ENCODE data around the gene MEIS1. TPM values are rescaled to one million over a fixed set of nuclear protein-coding genes. Genes with fewer than 3 reads are reported as not detected.

Gene MEIS1
- total RNA-seq, 1 experiment from 2014 or later: 4.1 TPM

GRCh38 chr2:66570471-66570870, 135.5 kb downstream of the MEIS1 start:
- no peak overlapping the region for H2AFZ ChIP-seq (ENCODE audit: low read length)
- H3K36me3 ChIP-seq (ENCODE audit: low read depth, low read length): no peaks in the 10 kb centered on the region
- no peak overlapping the region for H3K4me3 ChIP-seq (ENCODE audit: low read length)
- H3K79me2 ChIP-seq (ENCODE audit: low read length): no peaks in the 10 kb centered on the region
- ChIA-PET CTCF (interaction anchor here (1.5 kb wide), 1 partner anchor 141 kb away, joined by 4 read pairs; no protein-coding TSS in a partner anchor), POLR2A (ENCODE audit: unreplicated experiment) (no interaction called here)
- no peaks in the 10 kb centered on the region for H4K20me1 ChIP-seq (ENCODE audit: low read length)
- H3K9me3 ChIP-seq (ENCODE audit: low read length): no peaks in the 10 kb centered on the region
- H3K4me2 ChIP-seq (ENCODE audit: low read length): no peak overlapping the region
- intact Hi-C loops (cut with micrococcal nuclease): loop anchor here (10.0 kb wide), 3 partner anchors 654 to 926 kb away; no protein-coding TSS in a partner anchor
- no TSS peak for BruUV-seq (replicated peaks)
- H3K4me1 ChIP-seq (ENCODE audit: insufficient read depth, low read length): no peaks in the 10 kb centered on the region
- no peaks in the 10 kb centered on the region for H3F3A ChIP-seq (ENCODE audit: low read length, unreplicated experiment)
- TF ChIP-seq EZH2 (IDR thresholded peaks at IDR 0.05; ENCODE audit: low read length, unreplicated experiment): no peak
- no peak for TF ChIP-seq EZH2phosphoT487 (IDR thresholded peaks at IDR 0.05; ENCODE audit: borderline replicate concordance, low read length)
- TF ChIP-seq, protein P1, sequence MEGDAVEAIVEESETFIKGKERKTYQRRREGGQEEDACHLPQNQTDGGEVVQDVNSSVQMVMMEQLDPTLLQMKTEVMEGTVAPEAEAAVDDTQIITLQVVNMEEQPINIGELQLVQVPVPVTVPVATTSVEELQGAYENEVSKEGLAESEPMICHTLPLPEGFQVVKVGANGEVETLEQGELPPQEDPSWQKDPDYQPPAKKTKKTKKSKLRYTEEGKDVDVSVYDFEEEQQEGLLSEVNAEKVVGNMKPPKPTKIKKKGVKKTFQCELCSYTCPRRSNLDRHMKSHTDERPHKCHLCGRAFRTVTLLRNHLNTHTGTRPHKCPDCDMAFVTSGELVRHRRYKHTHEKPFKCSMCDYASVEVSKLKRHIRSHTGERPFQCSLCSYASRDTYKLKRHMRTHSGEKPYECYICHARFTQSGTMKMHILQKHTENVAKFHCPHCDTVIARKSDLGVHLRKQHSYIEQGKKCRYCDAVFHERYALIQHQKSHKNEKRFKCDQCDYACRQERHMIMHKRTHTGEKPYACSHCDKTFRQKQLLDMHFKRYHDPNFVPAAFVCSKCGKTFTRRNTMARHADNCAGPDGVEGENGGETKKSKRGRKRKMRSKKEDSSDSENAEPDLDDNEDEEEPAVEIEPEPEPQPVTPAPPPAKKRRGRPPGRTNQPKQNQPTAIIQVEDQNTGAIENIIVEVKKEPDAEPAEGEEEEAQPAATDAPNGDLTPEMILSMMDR (conservative IDR thresholded peaks at IDR 0.05; ENCODE audit: low read depth, low read length): no peak
- DNase-seq (no peak), ATAC-seq (no peak)
- H3K9ac ChIP-seq (ENCODE audit: low read length): no peak overlapping the region
- H3K9me2 ChIP-seq (replicated peaks; ENCODE audit: low read length): no peaks in the 10 kb centered on the region
- no peak overlapping the region for H3K27ac ChIP-seq (ENCODE audit: low read length)
- H3K27me3 ChIP-seq (ENCODE audit: low read length): no peaks in the 10 kb centered on the region

DNA sequence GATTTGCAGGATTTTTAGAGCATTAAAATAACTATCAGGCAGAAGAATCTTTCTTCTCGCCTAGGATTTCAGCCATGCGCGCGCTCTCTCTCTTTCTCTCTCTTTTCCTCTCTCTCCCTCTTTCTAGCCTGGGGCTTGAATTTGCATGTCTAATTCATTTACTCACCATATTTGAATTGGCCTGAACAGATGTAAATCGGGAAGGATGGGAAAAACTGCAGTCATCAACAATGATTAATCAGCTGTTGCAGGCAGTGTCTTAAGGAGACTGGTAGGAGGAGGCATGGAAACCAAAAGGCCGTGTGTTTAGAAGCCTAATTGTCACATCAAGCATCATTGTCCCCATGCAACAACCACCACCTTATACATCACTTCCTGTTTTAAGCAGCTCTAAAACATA, 137.0 kb downstream of the MEIS1 start:
- H3F3A ChIP-seq (ENCODE audit: low read length, unreplicated experiment): no peaks in the 10 kb centered on the region
- no peaks in the 10 kb centered on the region for H3K36me3 ChIP-seq (ENCODE audit: low read depth, low read length)
- no peak for ATAC-seq
- H3K4me1 ChIP-seq (ENCODE audit: insufficient read depth, low read length): peaks cover 11% of the 10 kb centered on the region
- no peak for TF ChIP-seq EZH2 (IDR thresholded peaks at IDR 0.05; ENCODE audit: low read length, unreplicated experiment)
- TF ChIP-seq, protein P1 (conservative IDR thresholded peaks at IDR 0.05; ENCODE audit: low read depth, low read length): no peak
- TF ChIP-seq EZH2phosphoT487 (IDR thresholded peaks at IDR 0.05; ENCODE audit: borderline replicate concordance, low read length): no peak
- DNase-seq: no peak
- H3K4me2 ChIP-seq (ENCODE audit: low read length): no peak overlapping the region
- H2AFZ ChIP-seq (ENCODE audit: low read length): no peak overlapping the region
- H3K9me3 ChIP-seq (ENCODE audit: low read length): no peaks in the 10 kb centered on the region
- no TSS peak for BruUV-seq (replicated peaks)
- CTCF ChIA-PET: interaction anchor here (0.7 kb wide), 1 partner anchor 143 kb away, joined by 4 read pairs; no protein-coding TSS in a partner anchor
- H3K27ac ChIP-seq (ENCODE audit: low read length): no peak overlapping the region
- POLR2A ChIA-PET (ENCODE audit: unreplicated experiment): no interaction called here
- H4K20me1 ChIP-seq (ENCODE audit: low read length): no peaks in the 10 kb centered on the region
- H3K9me2 ChIP-seq (replicated peaks; ENCODE audit: low read length): no peaks in the 10 kb centered on the region
- H3K4me3 ChIP-seq (ENCODE audit: low read length): no peak overlapping the region
- intact Hi-C loops (cut with micrococcal nuclease): loop anchor here (10.0 kb wide), 3 partner anchors 653 to 927 kb away; no protein-coding TSS in a partner anchor
- no peak overlapping the region for H3K9ac ChIP-seq (ENCODE audit: low read length)
- H3K79me2 ChIP-seq (ENCODE audit: low read length): no peaks in the 10 kb centered on the region
- 0 out of 2 replicates have a peak, but pooled peaks cover 7% of the 10 kb centered on the region for H3K27me3 ChIP-seq (ENCODE audit: low read length)

DNA sequence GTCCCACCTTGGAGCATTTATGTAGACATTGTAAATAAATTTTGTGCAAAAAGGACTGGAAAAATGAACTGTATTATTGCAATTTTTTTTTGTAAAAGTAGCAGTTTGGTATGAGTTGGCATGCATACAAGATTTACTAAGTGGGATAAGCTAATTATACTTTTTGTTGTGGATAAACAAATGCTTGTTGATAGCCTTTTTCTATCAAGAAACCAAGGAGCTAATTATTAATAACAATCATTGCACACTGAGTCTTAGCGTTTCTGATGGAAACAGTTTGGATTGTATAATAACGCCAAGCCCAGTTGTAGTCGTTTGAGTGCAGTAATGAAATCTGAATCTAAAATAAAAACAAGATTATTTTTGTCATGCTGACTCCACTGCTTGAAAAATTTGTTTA, 137.5 kb downstream of the MEIS1 start:
- Histone ChIP-seq H3K4me3 (ENCODE audit: low read length) (no peak overlapping the region), H2AFZ (ENCODE audit: low read length) (no peak overlapping the region), H3K9me2 (replicated peaks; ENCODE audit: low read length) (no peaks in the 10 kb centered on the region), H3K36me3 (ENCODE audit: low read depth, low read length) (no peaks in the 10 kb centered on the region), H3K9me3 (ENCODE audit: low read length) (no peaks in the 10 kb centered on the region), H3K4me1 (ENCODE audit: insufficient read depth, low read length) (peaks cover 15% of the 10 kb centered on the region), H3K9ac (ENCODE audit: low read length) (no peak overlapping the region), H3K27me3 (ENCODE audit: low read length) (peaks cover 11% of the 10 kb centered on the region), H4K20me1 (ENCODE audit: low read length) (no peaks in the 10 kb centered on the region), H3F3A (ENCODE audit: low read length, unreplicated experiment) (no peaks in the 10 kb centered on the region), H3K27ac (ENCODE audit: low read length) (no peak overlapping the region), H3K4me2 (ENCODE audit: low read length) (no peak overlapping the region), H3K79me2 (ENCODE audit: low read length) (no peaks in the 10 kb centered on the region)
- ChIA-PET POLR2A (ENCODE audit: unreplicated experiment) (interaction anchor here (0.6 kb wide), 1 partner anchor 244 kb away, joined by 5 read pairs; no protein-coding TSS in a partner anchor), CTCF (interaction anchor here (0.7 kb wide), 1 partner anchor 143 kb away, joined by 4 read pairs; no protein-coding TSS in a partner anchor)
- no peak for DNase-seq
- no TSS peak for BruUV-seq (replicated peaks)
- no peak for ATAC-seq
- no peak for TF ChIP-seq EZH2 (IDR thresholded peaks at IDR 0.05; ENCODE audit: low read length, unreplicated experiment)
- no peak for TF ChIP-seq EZH2phosphoT487 (IDR thresholded peaks at IDR 0.05; ENCODE audit: borderline replicate concordance, low read length)
- TF ChIP-seq, protein P1 (conservative IDR thresholded peaks at IDR 0.05; ENCODE audit: low read depth, low read length): no peak
- intact Hi-C loops (cut with micrococcal nuclease): loop anchor here (10.0 kb wide), 3 partner anchors 652 to 928 kb away; no protein-coding TSS in a partner anchor
